ENCODE data around the gene PRTG. TPM values are rescaled to one million over a fixed set of nuclear protein-coding genes. Genes with fewer than 3 reads are reported as not detected.

Gene PRTG
- polyA plus RNA-seq, 1 donor: 15.8 TPM

DNA sequence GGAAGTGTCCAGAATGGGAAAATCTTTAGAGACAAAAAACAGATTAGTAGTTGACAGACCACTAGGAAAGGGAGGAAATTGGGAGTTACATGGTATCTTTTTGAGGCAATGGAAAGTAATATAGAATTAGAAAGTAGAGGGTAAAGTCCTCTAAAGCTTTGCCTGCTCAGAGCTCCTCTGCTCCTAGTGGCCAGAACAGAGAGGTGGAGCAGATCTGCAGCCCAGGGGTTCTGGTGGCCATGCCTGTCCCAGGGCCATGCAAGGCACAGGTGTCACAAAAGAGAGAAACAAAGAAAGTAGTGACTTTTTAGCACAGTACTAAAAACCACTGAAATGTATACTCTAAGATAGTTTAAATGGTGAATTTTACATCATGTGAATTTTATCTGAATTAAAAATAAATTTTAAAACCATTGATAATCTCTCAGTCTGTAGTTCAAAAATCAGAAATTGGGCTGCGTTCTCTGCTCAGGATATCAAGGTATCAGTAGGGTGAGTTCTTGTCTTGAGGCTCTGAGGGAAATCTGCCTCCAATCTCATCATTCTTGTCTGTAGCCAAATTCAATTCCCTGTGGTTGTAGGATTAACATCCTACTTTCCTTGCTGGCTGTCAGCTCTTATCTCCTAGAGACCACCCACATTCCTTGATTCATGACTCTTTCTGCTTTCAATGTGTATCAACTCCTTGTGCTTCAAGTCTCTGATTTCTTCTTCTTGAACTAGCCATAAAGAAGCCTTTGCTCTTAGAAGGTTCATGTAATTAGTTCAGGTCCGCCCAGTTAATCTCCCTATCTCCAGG is 178.4 kb downstream of the PRTG start:
- no peak for DNase-seq

DNA sequence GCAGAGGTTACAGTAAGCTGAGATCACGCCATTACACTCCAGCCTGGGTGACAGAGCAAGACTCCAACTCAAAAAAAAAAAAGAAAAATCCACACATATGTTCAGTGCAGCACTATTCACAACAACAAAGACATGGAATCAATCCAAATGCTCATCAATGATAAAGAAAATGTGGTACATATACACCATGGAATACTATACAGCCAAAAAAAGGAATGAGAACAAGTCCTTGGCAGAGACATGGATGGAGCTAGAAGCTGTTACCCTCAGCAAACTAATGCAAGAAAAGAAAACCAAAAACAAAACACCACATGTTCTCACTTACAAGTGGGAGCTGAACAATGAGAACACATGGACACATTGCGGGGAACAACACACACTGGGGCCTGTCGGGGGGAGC is 180.4 kb downstream of the PRTG start:
- no peak for DNase-seq

Other genes starting within 250 kb of the PRTG start
- 15.4 TPM for gene DNAAF4, start 234.9 kb downstream of the PRTG start, polyA plus RNA-seq (ENCODE audit: insufficient read length)
- gene PYGO1, start 154.8 kb downstream of the PRTG start, polyA plus RNA-seq (ENCODE audit: insufficient read length): 20.9 TPM